ENCODE measurements around the gene TIMM23. TPM values are rescaled to one million over a fixed set of nuclear protein-coding genes. Genes with fewer than 3 reads are reported as not detected.

Gene TIMM23
- 58.2 and 58.6 TPM in 2 replicates for total RNA-seq

DNA sequence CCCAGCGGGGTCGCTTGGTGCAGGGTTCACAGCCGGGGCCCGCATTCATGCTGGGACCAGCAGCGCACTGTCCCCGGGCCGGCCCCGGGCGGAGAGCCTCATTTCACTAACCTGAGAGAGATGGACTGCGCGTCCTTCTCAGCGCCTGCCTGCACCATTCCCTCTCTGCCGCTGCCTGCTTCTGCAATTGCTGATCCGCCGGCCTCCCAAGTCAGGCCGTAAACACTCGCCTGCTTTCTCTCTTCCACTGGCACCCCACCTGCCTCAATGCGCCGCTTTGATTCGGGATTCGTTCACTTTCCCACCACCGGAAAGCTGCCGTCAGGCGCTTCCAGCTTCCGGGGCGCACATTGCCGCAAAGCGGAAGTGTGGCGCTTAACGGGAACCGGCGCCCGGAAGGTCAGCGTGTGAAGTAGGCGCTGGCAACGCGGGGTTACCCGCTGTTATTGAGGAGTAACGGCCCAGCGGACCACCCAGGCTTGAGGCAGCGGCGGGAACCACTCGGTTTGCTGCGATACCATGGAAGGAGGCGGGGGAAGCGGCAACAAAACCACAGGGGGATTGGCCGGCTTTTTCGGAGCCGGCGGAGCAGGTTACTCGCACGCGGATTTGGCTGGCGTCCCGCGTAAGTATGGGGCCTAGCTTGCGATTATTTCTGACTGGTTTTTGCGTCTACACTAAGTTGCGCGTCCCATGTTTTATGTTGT lies at the start of gene TIMM23:
TIMM23 (plus strand) TSS at position 384 of the 707 bp plus-strand sequence; CDS start at position 520, 136 bp downstream.

GRCh38 chr10:46030091-46030937 lies 58.0 kb downstream of the TIMM23 start, which contains the start of gene NCOA4:
Gene NCOA4 (minus strand): TSS chr10:46030623. CDS start chr10:46016680, 13,943 bp downstream.

DNA sequence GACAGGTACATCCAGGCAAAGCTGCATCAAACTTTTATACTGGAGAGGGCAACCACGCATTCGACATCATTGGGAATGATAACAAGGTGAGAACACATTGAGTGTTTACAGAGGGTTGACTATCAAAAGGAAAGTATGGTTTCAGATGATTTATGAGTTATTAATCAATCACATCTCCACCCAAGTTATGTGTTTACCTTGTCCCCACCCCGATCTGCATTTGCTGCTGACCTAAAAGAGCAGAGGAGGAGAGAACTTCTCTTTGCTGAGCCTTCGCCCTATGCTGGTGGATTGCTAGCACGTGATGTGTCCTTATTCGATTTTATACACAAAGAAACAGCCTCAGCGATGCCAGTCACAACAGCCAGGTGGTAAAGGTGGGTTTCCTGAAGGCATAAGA lies 74.0 kb downstream of the TIMM23 start, which contains the start of gene MSMB:
MSMB (minus strand) TSS at position 9 of the 400 bp plus-strand sequence. CDS start 32 bp downstream, outside the sequence.

Other genes with a start within 250 kb of the TIMM23 start
- 28.7 and 30.5 TPM in 2 replicates for gene WASHC2C, start 245.2 kb upstream of the TIMM23 start, total RNA-seq
- 2.8 and 3.4 TPM in 2 replicates for gene AGAP4, start 125.0 kb upstream of the TIMM23 start, total RNA-seq
- gene NCOA4, start 58.1 kb downstream of the TIMM23 start, total RNA-seq: 203 and 235 TPM in 2 replicates
- gene MSMB, start 73.8 kb downstream of the TIMM23 start, total RNA-seq: not detected in 2 replicates